HEK293 (cell line): Measurements from ENCODE around the gene OLFM3.

Experiments
- RBAK ChIP-seq: fragments of 450-650 bp; formaldehyde crosslinking; IDR thresholded peaks from 2 replicates; pipeline ENCODE4 v1.5.1; 2016; ENCODE audit warnings: missing biosample characterization, missing genetic modification characterization
- TCF7L2 ChIP-seq: IDR thresholded peaks from 2 replicates; pipeline ENCODE4 v1.6.1; 2011; ENCODE audit warnings: low read depth, mild to moderate bottlenecking, inconsistent platforms, low read length, moderate library complexity, borderline replicate concordance
- YY2 ChIP-seq: fragments of 450-650 bp; formaldehyde crosslinking; IDR thresholded peaks from 2 replicates; pipeline ENCODE4 v1.5.1; 2016; ENCODE audit warnings: missing biosample characterization, missing genetic modification characterization
- ZBTB11 ChIP-seq: fragments of 450-650 bp; formaldehyde crosslinking; conservative IDR thresholded peaks from 2 replicates; pipeline ENCODE4 v1.5.1; 2016; ENCODE audit warnings: low read depth, missing biosample characterization, missing genetic modification characterization
- ZFP37 ChIP-seq: fragments of 450-650 bp; formaldehyde crosslinking; IDR thresholded peaks from 2 replicates; pipeline ENCODE4 v1.5.1; 2016; ENCODE audit warnings: missing biosample characterization, missing genetic modification characterization
- ZNF157 ChIP-seq: fragments of 450-650 bp; formaldehyde crosslinking; IDR thresholded peaks from 2 replicates; pipeline ENCODE4 v1.5.1; 2016; ENCODE audit warnings: missing biosample characterization, missing genetic modification characterization
- ZNF280D ChIP-seq: fragments of 450-650 bp; formaldehyde crosslinking; IDR thresholded peaks from 2 replicates; pipeline ENCODE4 v1.5.1; 2016; ENCODE audit warnings: missing biosample characterization, missing genetic modification characterization
- ZNF292 ChIP-seq: fragments of 450-650 bp; formaldehyde crosslinking; IDR thresholded peaks from 2 replicates; pipeline ENCODE4 v1.5.1; 2016; ENCODE audit warnings: low read depth, missing biosample characterization, missing genetic modification characterization, borderline replicate concordance
- ZNF629 ChIP-seq: fragments of 450-650 bp; formaldehyde crosslinking; IDR thresholded peaks from 2 replicates; pipeline ENCODE4 v1.5.1; 2017; ENCODE audit warnings: missing biosample characterization, missing genetic modification characterization
- ZNF777 ChIP-seq: fragments of 450-650 bp; formaldehyde crosslinking; IDR thresholded peaks from 2 replicates; pipeline ENCODE4 v1.5.1; 2017; ENCODE audit warnings: missing biosample characterization, missing genetic modification characterization, borderline replicate concordance
- TF ChIP-seq, protein P1 (sequence below): fragments of 450-650 bp; formaldehyde crosslinking; IDR thresholded peaks from 2 replicates; pipeline ENCODE4 v1.5.1; 2016; ENCODE audit warnings: missing biosample characterization, missing genetic modification characterization
- TF ChIP-seq, protein P2 (sequence below): fragments of 450-650 bp; formaldehyde crosslinking; IDR thresholded peaks from 2 replicates; pipeline ENCODE4 v1.5.1; 2016; ENCODE audit warnings: missing biosample characterization, missing genetic modification characterization, borderline replicate concordance
- TF ChIP-seq, protein P3 (sequence below): fragments of 450-650 bp; formaldehyde crosslinking; IDR thresholded peaks from 2 replicates; pipeline ENCODE4 v1.5.1; 2017; ENCODE audit warnings: missing biosample characterization, missing genetic modification characterization
- TF ChIP-seq, protein P4 (sequence below): IDR thresholded peaks from 2 replicates; pipeline ENCODE4 v1.6.1; 2011; ENCODE audit warnings: mild to moderate bottlenecking, low read depth, low read length, borderline replicate concordance

GRCh38 chr1:101769520-101769919, 227.2 kb downstream of the OLFM3 start:
- TF ChIP-seq, protein P1, sequence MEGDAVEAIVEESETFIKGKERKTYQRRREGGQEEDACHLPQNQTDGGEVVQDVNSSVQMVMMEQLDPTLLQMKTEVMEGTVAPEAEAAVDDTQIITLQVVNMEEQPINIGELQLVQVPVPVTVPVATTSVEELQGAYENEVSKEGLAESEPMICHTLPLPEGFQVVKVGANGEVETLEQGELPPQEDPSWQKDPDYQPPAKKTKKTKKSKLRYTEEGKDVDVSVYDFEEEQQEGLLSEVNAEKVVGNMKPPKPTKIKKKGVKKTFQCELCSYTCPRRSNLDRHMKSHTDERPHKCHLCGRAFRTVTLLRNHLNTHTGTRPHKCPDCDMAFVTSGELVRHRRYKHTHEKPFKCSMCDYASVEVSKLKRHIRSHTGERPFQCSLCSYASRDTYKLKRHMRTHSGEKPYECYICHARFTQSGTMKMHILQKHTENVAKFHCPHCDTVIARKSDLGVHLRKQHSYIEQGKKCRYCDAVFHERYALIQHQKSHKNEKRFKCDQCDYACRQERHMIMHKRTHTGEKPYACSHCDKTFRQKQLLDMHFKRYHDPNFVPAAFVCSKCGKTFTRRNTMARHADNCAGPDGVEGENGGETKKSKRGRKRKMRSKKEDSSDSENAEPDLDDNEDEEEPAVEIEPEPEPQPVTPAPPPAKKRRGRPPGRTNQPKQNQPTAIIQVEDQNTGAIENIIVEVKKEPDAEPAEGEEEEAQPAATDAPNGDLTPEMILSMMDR (tag by site-specific recombination), result no peak
- TF ChIP-seq, protein P2, sequence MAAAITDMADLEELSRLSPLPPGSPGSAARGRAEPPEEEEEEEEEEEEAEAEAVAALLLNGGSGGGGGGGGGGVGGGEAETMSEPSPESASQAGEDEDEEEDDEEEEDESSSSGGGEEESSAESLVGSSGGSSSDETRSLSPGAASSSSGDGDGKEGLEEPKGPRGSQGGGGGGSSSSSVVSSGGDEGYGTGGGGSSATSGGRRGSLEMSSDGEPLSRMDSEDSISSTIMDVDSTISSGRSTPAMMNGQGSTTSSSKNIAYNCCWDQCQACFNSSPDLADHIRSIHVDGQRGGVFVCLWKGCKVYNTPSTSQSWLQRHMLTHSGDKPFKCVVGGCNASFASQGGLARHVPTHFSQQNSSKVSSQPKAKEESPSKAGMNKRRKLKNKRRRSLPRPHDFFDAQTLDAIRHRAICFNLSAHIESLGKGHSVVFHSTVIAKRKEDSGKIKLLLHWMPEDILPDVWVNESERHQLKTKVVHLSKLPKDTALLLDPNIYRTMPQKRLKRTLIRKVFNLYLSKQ, result no peak
- no peak for TF ChIP-seq ZNF777
- no peak for TF ChIP-seq ZNF280D (tag by site-specific recombination)
- TF ChIP-seq TCF7L2, result no peak
- no peak for TF ChIP-seq ZNF157 (tag by site-specific recombination)
- TF ChIP-seq RBAK, result no peak
- TF ChIP-seq ZFP37 (tag by site-specific recombination), result no peak
- TF ChIP-seq, protein P3, sequence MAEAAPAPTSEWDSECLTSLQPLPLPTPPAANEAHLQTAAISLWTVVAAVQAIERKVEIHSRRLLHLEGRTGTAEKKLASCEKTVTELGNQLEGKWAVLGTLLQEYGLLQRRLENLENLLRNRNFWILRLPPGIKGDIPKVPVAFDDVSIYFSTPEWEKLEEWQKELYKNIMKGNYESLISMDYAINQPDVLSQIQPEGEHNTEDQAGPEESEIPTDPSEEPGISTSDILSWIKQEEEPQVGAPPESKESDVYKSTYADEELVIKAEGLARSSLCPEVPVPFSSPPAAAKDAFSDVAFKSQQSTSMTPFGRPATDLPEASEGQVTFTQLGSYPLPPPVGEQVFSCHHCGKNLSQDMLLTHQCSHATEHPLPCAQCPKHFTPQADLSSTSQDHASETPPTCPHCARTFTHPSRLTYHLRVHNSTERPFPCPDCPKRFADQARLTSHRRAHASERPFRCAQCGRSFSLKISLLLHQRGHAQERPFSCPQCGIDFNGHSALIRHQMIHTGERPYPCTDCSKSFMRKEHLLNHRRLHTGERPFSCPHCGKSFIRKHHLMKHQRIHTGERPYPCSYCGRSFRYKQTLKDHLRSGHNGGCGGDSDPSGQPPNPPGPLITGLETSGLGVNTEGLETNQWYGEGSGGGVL (tag by site-specific recombination), result no peak
- no peak for TF ChIP-seq ZBTB11 (tag by site-specific recombination)
- TF ChIP-seq, protein P4, sequence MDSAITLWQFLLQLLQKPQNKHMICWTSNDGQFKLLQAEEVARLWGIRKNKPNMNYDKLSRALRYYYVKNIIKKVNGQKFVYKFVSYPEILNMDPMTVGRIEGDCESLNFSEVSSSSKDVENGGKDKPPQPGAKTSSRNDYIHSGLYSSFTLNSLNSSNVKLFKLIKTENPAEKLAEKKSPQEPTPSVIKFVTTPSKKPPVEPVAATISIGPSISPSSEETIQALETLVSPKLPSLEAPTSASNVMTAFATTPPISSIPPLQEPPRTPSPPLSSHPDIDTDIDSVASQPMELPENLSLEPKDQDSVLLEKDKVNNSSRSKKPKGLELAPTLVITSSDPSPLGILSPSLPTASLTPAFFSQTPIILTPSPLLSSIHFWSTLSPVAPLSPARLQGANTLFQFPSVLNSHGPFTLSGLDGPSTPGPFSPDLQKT, result no peak
- no peak for TF ChIP-seq ZNF629 (tag by site-specific recombination)
- TF ChIP-seq YY2 (tag by site-specific recombination), result no peak
- no peak for TF ChIP-seq ZNF292
